IPS DF 4.7 (cell line): Measurements from ENCODE around the gene RPL18.
"Not testable (repeated sequence)": the region's sequence is repeated elsewhere in the genome, so short reads cannot be mapped to it uniquely, and the experiment has no call there.

Source experiments
- DNase-seq: peaks from one replicate; pipeline ENCODE4 v3.0.0-alpha.2; 2013; ENCODE audit warnings: low spot score; ENCODE audit errors: extremely low read depth

The RPL18 gene

GRCh38 chr19:48644839-48645619 lies 26.1 kb upstream of the RPL18 start:
- no peak for DNase-seq

GRCh38 chr19:48644355-48644754 lies 25.4 kb upstream of the RPL18 start:
- DNase-seq = no peak

- DNase-seq = no peak
Observed at GRCh38 chr19:48642862-48643261, 23.9 kb upstream of the RPL18 start.

- DNase-seq = no peak
Observed at GRCh38 chr19:48641850-48642249, 22.9 kb upstream of the RPL18 start.

GRCh38 chr19:48639483-48640375 lies 20.8 kb upstream of the RPL18 start:
- DNase-seq = no peak

- no peak for DNase-seq
Observed at GRCh38 chr19:48638831-48639381, 19.9 kb upstream of the RPL18 start.

GRCh38 chr19:48637948-48638830 lies 19.2 kb upstream of the RPL18 start:
- no peak for DNase-seq

GRCh38 chr19:48637449-48637947 lies 18.5 kb upstream of the RPL18 start:
- DNase-seq = no peak

GRCh38 chr19:48636859-48637448 lies 18.0 kb upstream of the RPL18 start, which contains the start of gene DBP:
DBP (minus strand) TSS chr19:48637379; CDS start chr19:48636994, 385 bp downstream.
- DNase-seq = no peak

GRCh38 chr19:48635966-48636858 lies 17.2 kb upstream of the RPL18 start:
- DNase-seq = no peak

- DNase-seq = no peak
Observed at GRCh38 chr19:48635263-48635965, 16.4 kb upstream of the RPL18 start.

- no peak for DNase-seq
Observed at GRCh38 chr19:48634424-48635262, 15.7 kb upstream of the RPL18 start.

- DNase-seq = no peak
Observed at GRCh38 chr19:48634036-48634342, 15.0 kb upstream of the RPL18 start.

GRCh38 chr19:48633148-48634035 lies 14.4 kb upstream of the RPL18 start:
- no peak for DNase-seq

- DNase-seq = no peak
Observed at GRCh38 chr19:48632692-48633147, 13.7 kb upstream of the RPL18 start.

GRCh38 chr19:48632286-48632685 lies 13.3 kb upstream of the RPL18 start:
- not testable (repeated sequence) for DNase-seq

- DNase-seq = no peak
Observed at GRCh38 chr19:48631225-48631624, 12.2 kb upstream of the RPL18 start.
